ENCODE measurements around the gene PCCB.

DNA sequence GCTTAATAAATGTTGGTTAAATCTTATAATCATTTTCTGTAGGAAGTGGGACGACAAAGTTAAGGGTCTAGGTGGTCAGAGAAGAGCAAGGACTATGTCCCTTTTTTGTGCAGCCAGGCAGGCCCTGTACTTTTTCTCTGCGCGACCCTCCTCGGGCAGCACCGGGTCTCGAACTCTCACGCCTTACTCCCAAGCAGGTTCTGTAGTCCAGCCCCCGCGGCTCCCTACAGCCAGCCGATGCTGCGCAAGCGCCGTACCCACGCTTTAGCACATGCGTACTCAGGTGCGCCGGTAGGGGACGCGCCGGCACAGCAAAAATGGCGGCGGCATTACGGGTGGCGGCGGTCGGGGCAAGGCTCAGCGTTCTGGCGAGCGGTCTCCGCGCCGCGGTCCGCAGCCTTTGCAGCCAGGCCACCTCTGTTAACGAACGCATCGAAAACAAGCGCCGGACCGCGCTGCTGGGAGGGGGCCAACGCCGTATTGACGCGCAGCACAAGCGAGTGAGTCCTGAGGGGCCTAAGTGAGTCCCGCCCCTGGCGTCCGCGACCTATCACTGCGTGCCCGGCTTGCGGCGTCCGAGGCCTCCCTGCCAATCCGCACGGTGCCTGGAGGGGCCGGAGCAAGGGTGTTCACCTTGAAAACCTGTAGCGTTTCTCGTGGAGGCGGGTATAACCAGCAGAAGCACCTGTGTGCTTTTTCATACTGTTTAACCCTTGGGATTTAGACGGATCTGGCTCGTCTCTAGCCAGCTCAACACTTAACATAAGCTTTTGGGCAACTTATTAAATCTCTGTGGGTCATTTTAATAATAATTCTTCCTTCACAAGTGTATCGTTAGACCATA, at the start of gene PCCB:
- peak in 6 of 7 experiments; percentile 57 to 98 (median 80) for TF ChIP-seq CTCF (IDR thresholded peaks at IDR 0.05)
- peak in 1 of 4 donors; percentile 44 for TF ChIP-seq POLR2A (IDR thresholded peaks at IDR 0.05)

Measured in stomach (tissue), 4 donors.